ENCODE results near the gene MFSD12.

DNA sequence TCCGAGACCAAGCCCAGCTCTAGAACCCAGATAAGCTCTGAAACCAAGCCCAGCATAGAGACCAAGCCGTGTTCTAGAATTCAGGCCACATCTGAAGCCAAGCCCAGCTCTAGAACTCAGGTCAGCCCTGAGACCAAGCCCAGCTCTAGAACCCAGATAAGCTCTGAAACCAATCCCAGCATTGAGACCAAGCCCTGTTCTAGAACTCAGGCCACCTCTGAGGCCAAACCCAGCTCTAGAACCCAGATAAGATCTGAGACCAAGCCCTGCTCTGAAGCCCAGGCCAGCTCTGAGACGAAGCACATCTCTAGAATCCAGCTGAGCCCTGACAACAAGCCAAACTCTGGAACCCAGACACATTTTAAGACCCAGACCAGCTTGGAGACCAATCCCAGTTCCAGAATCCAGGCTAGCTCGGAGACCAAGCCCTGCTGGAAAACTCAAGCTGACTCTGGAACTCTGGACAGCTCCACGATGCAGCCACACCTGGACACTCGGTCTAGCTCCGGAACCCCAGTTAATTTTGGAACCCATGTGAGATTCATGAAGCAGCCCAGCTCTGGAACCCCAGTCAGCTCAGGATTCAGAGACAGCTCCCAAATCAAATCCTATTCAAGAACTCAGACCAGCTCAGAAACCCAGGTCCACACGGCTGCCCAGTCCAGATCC, 33.7 kb upstream of the MFSD12 start:
- TF ChIP-seq EZH2 (IDR thresholded peaks at IDR 0.05): no peak
- no peak for TF ChIP-seq CTCF (IDR thresholded peaks at IDR 0.05 in 2 of 3, conservative IDR thresholded peaks at IDR 0.05 in 1 of 3; ENCODE audit: borderline replicate concordance in 1 of 3, insufficient read depth in 1 of 3, low read depth in 2 of 3, low read length in 2 of 3)
- TF ChIP-seq SP1 (IDR thresholded peaks at IDR 0.05; ENCODE audit: low read depth): no peak
- no peak for TF ChIP-seq ZBTB33 (IDR thresholded peaks at IDR 0.05; ENCODE audit: extremely low read depth, insufficient replicate concordance, low read length)
- no peak for TF ChIP-seq ZNF274 (IDR thresholded peaks at IDR 0.05; ENCODE audit: low read depth, low read length)
- no peak for TF ChIP-seq EGR1 (IDR thresholded peaks at IDR 0.05; ENCODE audit: low read depth)
- TF ChIP-seq POLR2AphosphoS5 (IDR thresholded peaks at IDR 0.05; ENCODE audit: low read depth, low read length): no peak
- TF ChIP-seq EZH2phosphoT487 (IDR thresholded peaks at IDR 0.05; ENCODE audit: borderline replicate concordance): no peak
- TF ChIP-seq, protein P1, sequence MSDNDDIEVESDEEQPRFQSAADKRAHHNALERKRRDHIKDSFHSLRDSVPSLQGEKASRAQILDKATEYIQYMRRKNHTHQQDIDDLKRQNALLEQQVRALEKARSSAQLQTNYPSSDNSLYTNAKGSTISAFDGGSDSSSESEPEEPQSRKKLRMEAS (IDR thresholded peaks at IDR 0.05): no peak
